OCI-LY1 (cell line): ENCODE measurements around the gene SLC22A1.
"Not testable (repeated sequence)": the region's sequence is repeated elsewhere in the genome, so short reads cannot be mapped to it uniquely, and the experiment has no call there.

Source experiments
- H2AFZ ChIP-seq: fragments of 200-600 bp; sonication (generic), shearing (Covaris generic); 2 replicates; pipeline ENCODE4 v1.6.0; 2014; ENCODE audit warnings: antibody characterized with exemption, mild to moderate bottlenecking, low read length
- H3F3A ChIP-seq: fragments of 200-600 bp; sonication (generic), shearing (Covaris generic); 2 replicates; pipeline ENCODE4 v1.6.0; 2014; ENCODE audit warnings: mild to moderate bottlenecking, antibody characterized with exemption, low read length, moderate library complexity; ENCODE audit not compliant: insufficient read depth
- H3K27ac ChIP-seq: fragments of 200-600 bp; sonication (generic); 2 replicates; pipeline ENCODE4 v1.5.1; 2014; ENCODE audit warnings: low read length, mixed run types, mild to moderate bottlenecking, low read depth; ENCODE audit not compliant: poor library complexity, severe bottlenecking
- H3K27me3 ChIP-seq: fragments of 200-600 bp; sonication (generic); 2 replicates; pipeline ENCODE4 v1.6.0; 2014; ENCODE audit warnings: antibody characterized with exemption, mild to moderate bottlenecking, low read length, moderate library complexity; ENCODE audit not compliant: insufficient read depth
- H3K36me3 ChIP-seq: fragments of 200-600 bp; sonication (generic); 2 replicates; pipeline ENCODE4 v1.6.1; 2014; ENCODE audit warnings: mild to moderate bottlenecking, antibody characterized with exemption, low read length, moderate library complexity, mixed read lengths; ENCODE audit not compliant: insufficient read depth
- H3K4me1 ChIP-seq: fragments of 200-600 bp; sonication (generic); 2 replicates; pipeline ENCODE4 v1.5.1; 2014; ENCODE audit warnings: mild to moderate bottlenecking, low read length, moderate library complexity; ENCODE audit not compliant: insufficient read depth, severe bottlenecking
- H3K4me2 ChIP-seq: fragments of 200-600 bp; sonication (generic), shearing (Covaris generic); 2 replicates; pipeline ENCODE4 v1.6.1; 2014; ENCODE audit warnings: low read length
- H3K4me3 ChIP-seq: fragments of 200-600 bp; sonication (generic); 2 replicates; pipeline ENCODE4 v1.5.1; 2014; ENCODE audit warnings: low read length, low read depth, mild to moderate bottlenecking, mixed read lengths; ENCODE audit not compliant: poor library complexity, severe bottlenecking
- H3K79me2 ChIP-seq: fragments of 200-600 bp; shearing (Covaris generic); 2 replicates; pipeline ENCODE4 v1.6.1; 2016; ENCODE audit warnings: mixed run types, low read length, mixed read lengths; ENCODE audit not compliant: insufficient read depth
- H3K9ac ChIP-seq: fragments of 200-600 bp; sonication (generic), shearing (Covaris generic); 2 replicates; pipeline ENCODE4 v1.6.1; 2014; ENCODE audit warnings: mild to moderate bottlenecking, low read length, mixed read lengths
- H3K9me2 ChIP-seq: fragments of 200-600 bp; sonication (generic), shearing (Covaris generic); 2 replicates; pipeline ENCODE4 v1.6.1; 2014; ENCODE audit warnings: low read depth, mild to moderate bottlenecking, low read length, mixed read lengths
- H3K9me3 ChIP-seq: fragments of 200-600 bp; shearing (Covaris generic); 2 replicates; pipeline ENCODE4 v1.6.1; 2014; ENCODE audit warnings: low read length, mixed read lengths
- H4K20me1 ChIP-seq: fragments of 200-600 bp; sonication (generic), shearing (Covaris generic); 2 replicates; pipeline ENCODE4 v1.6.0; 2016; ENCODE audit warnings: mild to moderate bottlenecking, low read length; ENCODE audit not compliant: insufficient read depth
- CTCF ChIP-seq: fragments of 200-600 bp; sonication (generic), shearing (Covaris generic); IDR thresholded peaks from 2 replicates; pipeline ENCODE4 v1.5.1; 2017; ENCODE audit warnings: mild to moderate bottlenecking, antibody characterized with exemption, low read length, moderate library complexity, mixed read lengths
- EZH2 ChIP-seq: fragments of 200-600 bp; sonication (generic), shearing (Covaris generic); IDR thresholded peaks from 2 replicates; pipeline ENCODE4 v1.8.0; 2017; ENCODE audit warnings: borderline replicate concordance, mixed run types, mild to moderate bottlenecking, antibody characterized with exemption, low read length, moderate library complexity, mixed read lengths

The SLC22A1 gene

GRCh38 chr6:160137989-160138835 lies 16.6 kb downstream of the SLC22A1 start:
- no peaks in the 10 kb centered on the region for H3F3A ChIP-seq
- H3K27ac ChIP-seq, result no peak overlapping the region
- TF ChIP-seq EZH2, result no peak
- TF ChIP-seq CTCF, result peak; percentile 80
- no peaks in the 10 kb centered on the region for H3K9me3 ChIP-seq
- no peak overlapping the region for H3K4me2 ChIP-seq
- no peaks in the 10 kb centered on the region for H4K20me1 ChIP-seq
- no peaks in the 10 kb centered on the region for H3K4me1 ChIP-seq
- H3K36me3 ChIP-seq, result no peaks in the 10 kb centered on the region
- H3K9ac ChIP-seq, result no peak overlapping the region
- no peaks in the 10 kb centered on the region for H3K79me2 ChIP-seq
- no peaks in the 10 kb centered on the region; the same call in 1 of the 2 replicates for H3K27me3 ChIP-seq
- H3K9me2 ChIP-seq, result no peaks in the 10 kb centered on the region
- no peak overlapping the region for H2AFZ ChIP-seq
- H3K4me3 ChIP-seq, result no peak overlapping the region

- Histone ChIP-seq H3K27ac (no peak overlapping the region), H3K9ac (no peak overlapping the region), H3F3A (no peaks in the 10 kb centered on the region), H3K27me3 (no peaks in the 10 kb centered on the region; the same call in 1 of the 2 replicates), H3K9me3 (no peaks in the 10 kb centered on the region), H3K4me2 (no peak overlapping the region), H2AFZ (no peak overlapping the region), H3K9me2 (no peaks in the 10 kb centered on the region), H3K4me3 (no peak overlapping the region), H3K79me2 (no peaks in the 10 kb centered on the region), H3K4me1 (no peaks in the 10 kb centered on the region), H4K20me1 (no peaks in the 10 kb centered on the region), H3K36me3 (no peaks in the 10 kb centered on the region)
- TF ChIP-seq EZH2 (no peak), CTCF (no peak)
Observed at GRCh38 chr6:160138839-160139419, 17.3 kb downstream of the SLC22A1 start.

- Histone ChIP-seq H3K4me1 (no peaks in the 10 kb centered on the region), H4K20me1 (no peaks in the 10 kb centered on the region), H3K9me2 (no peaks in the 10 kb centered on the region), H3K4me2 (no peak overlapping the region), H3K27me3 (no peaks in the 10 kb centered on the region), H3K36me3 (no peaks in the 10 kb centered on the region), H2AFZ (no peak overlapping the region), H3K27ac (no peak overlapping the region), H3K9me3 (no peaks in the 10 kb centered on the region), H3F3A (no peaks in the 10 kb centered on the region), H3K9ac (no peak overlapping the region), H3K79me2 (no peaks in the 10 kb centered on the region), H3K4me3 (no peak overlapping the region)
- TF ChIP-seq CTCF, result no peak
- TF ChIP-seq EZH2, result no peak
Observed at GRCh38 chr6:160139420-160139851, 17.8 kb downstream of the SLC22A1 start.

GRCh38 chr6:160140493-160140892 lies 18.9 kb downstream of the SLC22A1 start:
- not testable (repeated sequence) for H3K79me2 ChIP-seq, H3K27me3 ChIP-seq, H3K9me3 ChIP-seq, H3K9me2 ChIP-seq, H2AFZ ChIP-seq, H3K4me1 ChIP-seq, H4K20me1 ChIP-seq, H3K27ac ChIP-seq, H3F3A ChIP-seq, H3K4me3 ChIP-seq, H3K36me3 ChIP-seq, H3K4me2 ChIP-seq, H3K9ac ChIP-seq
